Hematopoietic multipotent progenitor cell (in vitro differentiated cells): ENCODE results near the gene SMYD5. TPM values are rescaled to one million over a fixed set of nuclear protein-coding genes. Genes with fewer than 3 reads are reported as not detected.
"Not testable (repeated sequence)": the region's sequence is repeated elsewhere in the genome, so short reads cannot be mapped to it uniquely, and the experiment has no call there.

ENCODE experiments used
- DNase-seq, 3 donors: peaks; one replicate each; pipeline ENCODE4 v3.0.0-alpha.2; 2011 to 2015; ENCODE audit warnings: low read depth in 2 of 3, low spot score in 2 of 3
- total RNA-seq: library from RNA; depleted of rRNA; stranded (reverse); fragments of >200 nt; gene quantifications from one replicate; pipeline ENCODE4 v1.2.3, GENCODE V29; 2012

The SMYD5 gene
- total RNA-seq, 1 donor: 23.7 TPM

GRCh38 chr2:73257425-73258125 lies 43.5 kb downstream of the SMYD5 start:
- peak in 1 of 3 donors; percentile 34 for DNase-seq

- no peak for DNase-seq
These were observed 44.3 kb downstream of the SMYD5 start for GRCh38 chr2:73258186-73258912.

- no peak for DNase-seq
These were observed 44.8 kb downstream of the SMYD5 start for GRCh38 chr2:73258913-73259215.

GRCh38 chr2:73259276-73259675 lies 45.2 kb downstream of the SMYD5 start:
- DNase-seq: no peak

- DNase-seq: no peak
These were observed 45.8 kb downstream of the SMYD5 start for GRCh38 chr2:73259704-73260337.

DNA sequence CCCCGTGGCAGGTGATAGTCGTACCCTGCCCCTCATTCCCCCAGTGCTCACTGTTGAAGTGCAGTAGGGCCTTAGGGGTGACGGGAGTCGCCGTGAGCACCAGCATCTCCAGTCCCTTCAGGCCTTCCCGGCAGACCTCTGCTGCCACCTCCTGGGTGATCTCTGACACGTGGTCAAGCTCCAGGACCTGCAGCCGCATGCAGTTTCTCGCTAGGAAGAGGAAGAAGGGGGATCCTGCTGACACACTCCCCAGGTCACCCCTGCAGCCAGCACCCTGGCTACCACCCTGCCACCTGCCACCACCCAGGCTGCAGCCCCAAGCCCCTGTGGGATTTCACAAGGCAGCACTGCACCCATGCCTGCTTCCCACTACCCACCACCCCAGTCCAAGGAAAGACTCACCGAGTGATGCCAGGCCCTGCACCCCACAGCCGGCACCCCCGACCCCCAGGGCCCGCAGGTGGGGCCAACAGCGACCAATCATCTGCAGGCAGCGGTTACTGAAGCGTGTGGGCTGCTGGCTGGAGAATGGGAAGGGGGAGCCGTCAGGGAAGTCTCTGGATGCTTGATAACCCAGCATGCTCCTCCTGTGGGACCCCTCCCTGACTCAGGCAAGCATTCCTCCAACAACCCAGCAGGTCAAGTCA lies 46.4 kb downstream of the SMYD5 start:
- DNase-seq: peak in 2 of 3 donors; percentile 24 to 41

DNA sequence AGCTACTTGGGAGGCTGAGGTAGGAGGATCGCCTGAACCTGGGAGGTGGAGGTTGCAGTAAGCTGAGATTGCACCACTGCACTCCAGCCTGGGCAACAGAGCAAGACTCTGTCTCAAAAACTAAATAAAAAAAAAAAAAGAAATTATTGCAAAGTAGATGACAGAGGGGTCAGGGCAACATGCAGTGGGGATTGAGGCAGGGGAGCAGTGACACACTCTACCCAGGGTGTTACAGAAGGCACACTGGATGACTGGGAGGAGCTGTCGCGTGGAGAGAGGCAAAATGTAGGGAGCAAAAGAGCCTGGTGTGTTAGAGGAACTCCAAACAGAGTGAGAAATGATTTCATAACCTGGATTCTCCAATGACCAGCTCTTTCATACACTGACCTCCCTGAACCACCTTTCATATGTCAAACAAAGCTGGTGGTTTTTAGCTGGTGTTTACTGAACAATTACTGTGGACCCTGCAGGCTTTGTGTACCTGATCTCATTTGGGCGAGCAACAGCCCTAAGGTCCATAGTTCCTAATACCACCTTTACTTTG lies 48.1 kb downstream of the SMYD5 start:
- no peak for DNase-seq

GRCh38 chr2:73262691-73263429 lies 48.8 kb downstream of the SMYD5 start:
- DNase-seq: not testable (repeated sequence)

DNA sequence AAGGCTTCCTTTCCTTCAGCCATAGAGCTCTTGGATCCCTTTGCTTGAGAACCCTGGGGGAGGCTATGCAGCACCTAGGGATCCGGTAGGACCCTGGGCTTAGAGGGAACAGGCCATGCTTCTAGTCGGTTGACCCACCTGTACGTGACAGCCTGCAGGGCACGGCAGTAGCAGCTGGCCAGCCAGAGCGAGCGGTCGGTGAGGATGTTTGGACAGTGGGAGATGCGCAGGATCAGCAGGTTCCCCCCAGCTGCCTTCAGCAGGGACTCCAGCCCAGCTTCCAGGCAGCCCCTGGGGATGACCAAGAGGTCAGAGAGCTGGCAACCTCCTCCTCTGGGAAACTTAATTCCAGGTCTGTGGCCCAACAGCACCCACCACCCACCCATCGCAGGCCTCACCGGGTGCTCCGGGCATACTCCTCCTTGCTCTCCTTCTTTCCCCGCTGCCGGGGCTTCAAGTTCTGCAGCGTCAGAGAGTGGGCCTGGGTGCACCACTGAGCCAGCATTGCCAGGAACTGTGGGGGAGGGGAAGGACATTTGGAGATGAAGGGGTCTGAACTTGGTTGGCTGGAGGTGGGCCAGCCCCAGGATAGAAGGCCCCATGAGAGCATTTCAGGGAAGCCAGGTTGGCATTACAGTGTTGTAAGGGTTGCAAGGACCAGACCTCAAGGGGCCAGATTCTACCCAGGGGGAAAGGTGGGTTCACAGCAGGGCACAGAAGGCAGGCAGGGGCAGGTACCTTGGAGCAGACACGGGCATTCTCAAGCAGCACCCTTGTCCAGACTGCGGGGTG lies 49.7 kb downstream of the SMYD5 start:
- DNase-seq: no peak

DNA sequence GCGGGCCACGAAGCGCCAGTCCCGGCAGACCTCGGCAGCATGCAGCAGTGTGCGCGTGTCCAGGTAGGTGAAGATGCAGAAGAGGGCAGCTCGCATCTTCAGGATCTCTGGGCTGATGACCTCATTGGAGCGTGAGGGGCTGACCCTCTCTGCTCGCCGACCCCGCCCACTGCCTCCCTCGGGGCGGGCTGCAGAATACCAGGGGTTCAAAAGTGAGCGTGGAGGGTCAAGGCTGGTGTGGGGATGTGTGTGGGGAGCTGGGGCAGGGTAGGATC lies 50.2 kb downstream of the SMYD5 start:
- DNase-seq: no peak

- DNase-seq: no peak
These were observed 50.7 kb downstream of the SMYD5 start for GRCh38 chr2:73264783-73265182.

DNA sequence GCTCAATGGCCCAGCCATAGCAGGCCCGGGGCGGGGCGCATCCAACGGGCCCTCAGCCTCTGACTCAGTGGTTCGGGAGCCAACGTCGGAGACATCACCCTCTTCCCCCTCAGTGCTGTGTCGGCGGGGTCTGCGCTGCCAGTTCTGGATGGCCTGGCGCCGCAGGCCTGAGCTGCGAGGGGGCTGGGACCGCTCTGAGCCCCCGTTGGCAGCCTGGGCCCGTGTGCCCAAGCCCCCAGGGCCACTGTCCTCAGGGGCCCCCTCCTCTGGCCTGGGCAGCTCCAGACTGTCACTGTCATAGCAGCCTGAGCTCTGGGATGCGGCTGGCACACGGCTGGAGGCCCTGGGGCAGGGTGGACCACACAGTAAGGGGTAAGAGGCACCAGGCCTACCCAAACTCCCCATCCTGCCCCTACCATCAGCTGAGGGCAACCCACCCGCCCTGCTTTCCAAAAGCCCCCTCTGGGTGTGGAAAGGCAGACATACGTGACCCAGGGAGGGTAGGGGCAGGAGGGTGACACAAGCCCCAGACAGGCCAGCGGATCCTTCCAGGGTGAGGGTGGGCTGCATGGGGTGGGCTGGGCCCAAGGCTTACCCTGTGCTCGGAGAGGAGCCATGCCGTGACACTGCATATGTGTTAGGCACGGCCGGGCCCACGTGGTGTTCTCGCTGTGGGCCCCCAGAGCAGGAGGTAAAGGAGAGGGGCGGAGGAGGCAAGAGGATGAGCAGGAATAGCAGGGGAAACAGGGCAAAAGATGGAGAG lies 51.4 kb downstream of the SMYD5 start:
- no peak for DNase-seq

DNA sequence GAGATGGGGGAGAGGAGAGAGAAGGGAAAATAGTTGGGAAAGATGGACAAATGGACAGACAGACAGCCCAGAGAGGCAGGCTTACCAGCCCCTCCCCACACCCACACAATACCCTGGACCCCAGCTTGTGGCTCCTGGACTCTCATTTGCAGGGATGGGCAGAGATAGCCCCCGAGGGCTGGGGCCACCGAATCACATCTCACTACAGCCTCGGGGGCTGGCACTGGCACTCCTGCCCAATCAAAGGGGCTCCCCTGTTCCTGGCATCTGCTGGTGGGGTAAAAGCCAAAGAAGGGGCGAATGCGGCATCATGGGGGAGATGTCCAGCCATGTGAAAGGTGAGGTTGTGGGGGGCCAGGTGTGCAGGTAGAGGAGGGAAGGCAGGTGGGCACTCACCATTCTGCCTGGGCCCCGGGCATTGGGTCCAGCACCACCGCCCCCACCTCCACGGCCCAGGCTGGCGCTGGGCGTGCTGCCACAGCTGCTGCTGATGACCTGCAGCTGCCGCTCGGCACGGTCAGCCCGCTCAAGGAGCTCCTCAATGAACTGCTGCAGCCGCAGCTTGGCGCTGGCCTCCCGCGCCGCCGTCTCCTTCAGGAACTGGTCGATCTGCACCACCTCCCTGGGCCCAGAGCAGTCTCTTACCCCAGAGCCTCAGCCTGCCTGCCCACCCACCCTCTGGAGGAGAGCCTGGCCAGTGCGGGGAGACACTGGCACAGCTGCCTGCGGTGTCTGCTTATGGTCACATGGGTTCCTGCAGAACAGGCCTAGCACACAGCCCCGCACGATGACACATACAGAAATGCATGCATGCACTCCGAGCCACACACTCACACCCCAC lies 52.2 kb downstream of the SMYD5 start:
- no peak for DNase-seq

GRCh38 chr2:73267008-73267407 lies 53.0 kb downstream of the SMYD5 start:
- DNase-seq: no peak

- no peak for DNase-seq
These were observed 54.4 kb downstream of the SMYD5 start for GRCh38 chr2:73268366-73268829.

DNA sequence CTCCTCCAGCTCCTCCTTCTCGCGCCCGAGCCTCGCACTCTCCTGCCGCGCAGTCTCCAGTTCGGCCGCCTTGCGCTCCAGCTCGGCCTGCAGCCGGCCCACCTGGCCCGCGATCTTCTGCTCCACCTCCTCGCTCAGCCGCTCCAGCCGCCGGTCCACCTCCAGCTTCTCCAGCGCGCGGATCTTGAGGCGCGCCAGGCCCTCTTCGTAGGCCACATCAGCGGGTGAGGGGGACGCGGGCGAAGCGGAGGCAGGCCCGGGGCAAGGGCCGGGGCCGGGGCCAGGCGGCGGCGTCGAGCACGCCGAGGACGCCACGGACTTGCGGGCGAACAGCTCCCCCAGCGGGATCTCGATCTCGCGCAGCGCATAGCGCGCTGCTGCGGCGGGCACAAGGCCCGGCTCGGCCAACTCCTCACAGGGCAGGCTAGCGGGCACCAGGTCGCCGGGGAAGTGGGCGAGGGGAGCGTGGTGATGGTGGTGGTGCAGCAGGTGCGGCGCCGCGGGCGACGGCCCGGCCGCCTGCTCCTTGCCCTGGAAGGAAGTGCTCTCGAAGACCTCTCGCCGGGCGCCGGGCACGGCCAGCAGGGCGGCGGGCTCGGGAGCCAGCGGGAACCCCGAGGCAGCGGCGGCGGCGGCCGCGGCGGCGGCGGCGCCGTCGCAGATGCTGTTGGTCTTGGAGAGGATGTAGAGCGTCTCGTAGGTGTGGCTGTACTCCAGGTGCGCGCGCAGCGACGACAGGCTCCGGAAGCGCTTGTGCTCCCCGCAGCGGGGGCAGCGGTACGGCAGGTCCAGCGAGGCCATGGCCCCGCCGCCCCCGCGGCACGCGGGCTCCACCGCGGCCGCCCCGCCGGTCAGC lies 55.0 kb downstream of the SMYD5 start:
- peak; percentile 50 to 55 (median 55) for DNase-seq
